Ovary (tissue), 3 donors: ENCODE results near the gene KRTAP1-1.

ENCODE experiments used
- EP300 ChIP-seq: sonication (generic); formaldehyde crosslinking; IDR thresholded peaks from one replicate; pipeline ENCODE4 v1.6.1; 2017; ENCODE audit warnings: antibody characterized with exemption
- POLR2A ChIP-seq: fragments of 450-650 bp; IDR thresholded peaks from one replicate; pipeline ENCODE4 v1.6.1; 2017; ENCODE audit warnings: antibody characterized with exemption, mild to moderate bottlenecking, moderate library complexity
- TF ChIP-seq, protein P1 (sequence below), 3 donors: fragments of 450-650 bp in 2 of 3; fragments of 200-600 bp in 1 of 3; IDR thresholded peaks; one replicate each; pipeline versions ENCODE4 v1.5.1 to v1.8.0; 2016 to 2022; ENCODE audit warnings: antibody characterized with exemption in 3 of 3, mild to moderate bottlenecking in 1 of 3
- donor health status: DM: no; HTN: no; CAD: no.

- TF ChIP-seq POLR2A, result no peak
- TF ChIP-seq, protein P1, sequence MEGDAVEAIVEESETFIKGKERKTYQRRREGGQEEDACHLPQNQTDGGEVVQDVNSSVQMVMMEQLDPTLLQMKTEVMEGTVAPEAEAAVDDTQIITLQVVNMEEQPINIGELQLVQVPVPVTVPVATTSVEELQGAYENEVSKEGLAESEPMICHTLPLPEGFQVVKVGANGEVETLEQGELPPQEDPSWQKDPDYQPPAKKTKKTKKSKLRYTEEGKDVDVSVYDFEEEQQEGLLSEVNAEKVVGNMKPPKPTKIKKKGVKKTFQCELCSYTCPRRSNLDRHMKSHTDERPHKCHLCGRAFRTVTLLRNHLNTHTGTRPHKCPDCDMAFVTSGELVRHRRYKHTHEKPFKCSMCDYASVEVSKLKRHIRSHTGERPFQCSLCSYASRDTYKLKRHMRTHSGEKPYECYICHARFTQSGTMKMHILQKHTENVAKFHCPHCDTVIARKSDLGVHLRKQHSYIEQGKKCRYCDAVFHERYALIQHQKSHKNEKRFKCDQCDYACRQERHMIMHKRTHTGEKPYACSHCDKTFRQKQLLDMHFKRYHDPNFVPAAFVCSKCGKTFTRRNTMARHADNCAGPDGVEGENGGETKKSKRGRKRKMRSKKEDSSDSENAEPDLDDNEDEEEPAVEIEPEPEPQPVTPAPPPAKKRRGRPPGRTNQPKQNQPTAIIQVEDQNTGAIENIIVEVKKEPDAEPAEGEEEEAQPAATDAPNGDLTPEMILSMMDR (IDR thresholded peaks at IDR 0.05), result no peak
- TF ChIP-seq EP300, result no peak
Measured at GRCh38 chr17:40996829-40997228, 44.4 kb downstream of the KRTAP1-1 start.
